ENCODE results near the gene RAD9B.
"Not testable (repeated sequence)": the region's sequence is repeated elsewhere in the genome, so short reads cannot be mapped to it uniquely, and the experiment has no call there.

Gene RAD9B

DNA sequence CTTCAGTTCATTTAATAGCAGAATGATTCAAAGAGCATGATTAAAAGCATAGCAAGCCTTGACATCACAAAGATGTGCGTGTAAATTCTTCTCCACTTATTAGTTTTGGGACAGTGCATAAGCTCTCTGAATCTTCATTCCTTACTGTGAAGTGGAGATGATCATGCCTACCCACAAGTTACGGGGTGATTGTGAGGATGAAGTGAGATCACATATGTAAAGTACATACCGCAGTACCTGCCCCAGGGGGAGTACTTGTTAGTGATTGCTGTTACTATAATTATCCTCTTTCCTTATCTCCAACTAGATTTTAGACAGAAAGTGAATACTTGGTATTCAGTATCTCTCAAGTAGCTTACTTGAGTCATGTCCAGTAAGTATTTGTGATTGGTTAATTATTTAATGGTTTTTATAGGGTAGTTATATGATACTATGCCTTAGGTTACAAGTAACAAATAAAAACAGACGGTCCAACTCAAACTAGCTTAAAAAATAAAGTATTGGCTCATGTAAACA, 6.0 kb downstream of the RAD9B start:
- DNase-seq (ENCODE audit: insufficient read length, low spot score) (no peak), FAIRE-seq (no peak)

DNA sequence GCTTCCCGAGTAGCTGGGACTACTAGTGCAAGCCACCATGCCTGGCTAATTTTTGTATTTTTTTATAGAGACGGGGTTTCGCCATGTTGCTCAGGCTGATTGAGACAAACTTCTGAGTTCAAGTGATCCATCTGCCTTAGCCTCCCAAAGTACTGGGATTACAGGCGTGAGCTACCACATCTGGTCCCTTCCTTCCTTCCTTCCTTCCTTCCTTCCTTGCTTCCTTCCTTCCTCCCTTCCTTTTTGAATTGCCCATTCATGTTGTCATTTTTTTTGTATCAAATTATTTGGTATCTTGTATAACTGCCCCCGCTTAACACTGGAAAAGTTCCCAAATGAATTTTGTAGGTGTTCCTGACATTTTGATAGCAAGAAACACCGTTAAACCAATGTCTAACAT, 11.7 kb downstream of the RAD9B start:
- DNase-seq (ENCODE audit: insufficient read length, low spot score) (no peak), FAIRE-seq (no peak)
- TF ChIP-seq, protein P1, sequence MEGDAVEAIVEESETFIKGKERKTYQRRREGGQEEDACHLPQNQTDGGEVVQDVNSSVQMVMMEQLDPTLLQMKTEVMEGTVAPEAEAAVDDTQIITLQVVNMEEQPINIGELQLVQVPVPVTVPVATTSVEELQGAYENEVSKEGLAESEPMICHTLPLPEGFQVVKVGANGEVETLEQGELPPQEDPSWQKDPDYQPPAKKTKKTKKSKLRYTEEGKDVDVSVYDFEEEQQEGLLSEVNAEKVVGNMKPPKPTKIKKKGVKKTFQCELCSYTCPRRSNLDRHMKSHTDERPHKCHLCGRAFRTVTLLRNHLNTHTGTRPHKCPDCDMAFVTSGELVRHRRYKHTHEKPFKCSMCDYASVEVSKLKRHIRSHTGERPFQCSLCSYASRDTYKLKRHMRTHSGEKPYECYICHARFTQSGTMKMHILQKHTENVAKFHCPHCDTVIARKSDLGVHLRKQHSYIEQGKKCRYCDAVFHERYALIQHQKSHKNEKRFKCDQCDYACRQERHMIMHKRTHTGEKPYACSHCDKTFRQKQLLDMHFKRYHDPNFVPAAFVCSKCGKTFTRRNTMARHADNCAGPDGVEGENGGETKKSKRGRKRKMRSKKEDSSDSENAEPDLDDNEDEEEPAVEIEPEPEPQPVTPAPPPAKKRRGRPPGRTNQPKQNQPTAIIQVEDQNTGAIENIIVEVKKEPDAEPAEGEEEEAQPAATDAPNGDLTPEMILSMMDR (IDR thresholded peaks at IDR 0.05; ENCODE audit: insufficient read depth, missing control alignments) = no peak

More for the DNA sequence above, 6.0 kb downstream of the RAD9B start:
- TF ChIP-seq, protein P1 (IDR thresholded peaks at IDR 0.05; ENCODE audit: insufficient read depth, missing control alignments) = no peak

DNA sequence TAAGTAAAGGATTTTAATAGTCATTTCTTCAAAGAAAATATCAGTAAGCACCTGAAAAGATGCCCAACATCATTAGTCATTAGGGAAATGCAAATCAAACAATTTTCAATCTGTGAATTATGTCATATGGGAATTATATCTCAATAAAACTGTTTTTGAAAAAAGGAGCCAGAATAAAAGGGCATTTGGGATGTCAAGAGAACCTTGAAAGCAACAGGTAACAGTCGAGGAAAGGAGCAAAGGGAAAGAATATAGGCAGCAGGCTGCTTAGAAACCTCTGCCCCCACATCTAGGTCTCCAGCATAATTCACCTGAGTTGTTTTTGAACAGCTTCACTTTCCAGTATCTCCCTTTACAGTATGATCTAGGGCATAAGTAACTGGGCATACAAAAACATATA, 12.2 kb downstream of the RAD9B start:
- DNase-seq (ENCODE audit: insufficient read length, low spot score) (no peak), FAIRE-seq (no peak)
- TF ChIP-seq, protein P1 (IDR thresholded peaks at IDR 0.05; ENCODE audit: insufficient read depth, missing control alignments) = no peak

DNA sequence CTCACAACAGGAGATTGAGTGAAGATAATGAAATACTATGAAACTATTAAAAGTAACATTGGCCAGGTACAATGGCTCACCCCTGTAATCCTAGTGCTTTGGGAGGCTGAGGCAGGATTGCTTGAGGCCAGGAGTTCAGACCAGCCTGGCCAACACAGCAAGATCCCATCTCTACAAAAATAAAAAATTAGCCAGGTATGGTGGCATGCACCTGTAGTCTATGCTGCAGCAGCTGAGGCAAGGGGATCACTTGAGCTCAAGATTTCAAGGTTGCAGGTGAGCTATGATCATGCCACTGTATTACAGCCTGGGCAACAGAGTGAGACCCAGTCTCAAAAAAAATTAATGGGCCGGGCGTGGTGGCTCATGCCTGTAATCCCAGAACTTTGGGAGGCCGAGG, 14.9 kb downstream of the RAD9B start:
- TF ChIP-seq, protein P1 (IDR thresholded peaks at IDR 0.05; ENCODE audit: insufficient read depth, missing control alignments) = no peak
- FAIRE-seq (no peak), DNase-seq (ENCODE audit: insufficient read length, low spot score) (no peak)

DNA sequence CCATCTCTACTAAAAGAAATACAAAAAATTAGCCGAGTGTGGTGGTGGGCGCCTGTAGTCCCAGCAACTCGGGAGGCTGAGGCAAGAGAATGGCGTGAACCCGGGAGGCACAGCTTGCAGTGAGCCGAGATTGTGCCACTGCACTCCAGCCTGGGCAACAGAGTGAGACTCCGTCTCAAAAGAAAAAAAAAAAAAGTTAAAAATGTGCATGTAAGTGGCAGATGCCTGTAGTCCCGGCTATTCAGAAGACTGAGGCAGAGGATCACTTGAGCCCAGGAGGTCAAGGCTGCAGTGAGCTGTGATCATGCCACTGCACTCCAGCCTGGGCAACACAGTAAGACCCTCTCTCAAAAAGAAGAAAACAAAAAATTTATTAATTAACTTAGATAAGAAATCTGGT, 15.9 kb downstream of the RAD9B start:
- not testable (repeated sequence) for DNase-seq (ENCODE audit: insufficient read length, low spot score); FAIRE-seq

DNA sequence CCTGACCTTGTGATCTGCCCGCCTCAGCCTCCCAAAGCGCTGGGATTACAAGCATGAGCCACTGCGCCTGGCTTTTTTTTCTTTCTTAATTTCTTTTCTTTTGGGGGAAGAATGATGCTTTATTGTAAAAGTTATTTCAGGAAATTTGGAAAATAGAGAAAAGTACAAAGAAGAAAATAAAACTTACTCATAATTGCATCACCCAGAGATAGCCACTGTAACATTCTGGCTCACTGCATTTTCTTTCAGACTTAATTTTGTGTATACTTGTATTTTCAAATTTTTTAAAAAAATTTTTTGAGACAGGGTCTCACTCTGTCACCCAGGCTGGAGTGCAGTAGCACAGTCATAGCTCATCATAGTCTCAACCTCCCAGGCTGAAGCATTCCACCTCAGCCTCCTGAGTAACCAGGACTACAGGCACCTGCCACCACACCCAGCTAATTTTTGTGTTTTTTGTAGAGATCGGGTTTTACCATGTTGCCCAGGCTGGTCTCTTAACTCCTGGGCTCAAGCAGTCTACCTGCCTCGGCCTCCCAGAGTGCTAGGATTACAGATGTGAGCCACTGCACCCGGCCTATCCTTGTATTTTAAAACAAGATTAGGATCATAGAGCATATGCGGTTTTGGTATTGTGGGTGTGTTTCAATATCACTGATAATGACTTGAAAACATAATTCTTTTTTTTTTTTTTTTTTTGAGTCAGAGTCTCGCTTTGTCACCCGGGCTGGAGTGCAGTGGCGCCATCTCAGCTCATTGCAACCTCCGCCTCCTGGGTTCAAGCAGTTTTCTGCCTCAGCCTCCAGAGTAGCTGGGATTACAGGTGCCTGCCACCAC, 19.0 kb downstream of the RAD9B start:
- not testable (repeated sequence) for DNase-seq (ENCODE audit: insufficient read length, low spot score); FAIRE-seq

DNA sequence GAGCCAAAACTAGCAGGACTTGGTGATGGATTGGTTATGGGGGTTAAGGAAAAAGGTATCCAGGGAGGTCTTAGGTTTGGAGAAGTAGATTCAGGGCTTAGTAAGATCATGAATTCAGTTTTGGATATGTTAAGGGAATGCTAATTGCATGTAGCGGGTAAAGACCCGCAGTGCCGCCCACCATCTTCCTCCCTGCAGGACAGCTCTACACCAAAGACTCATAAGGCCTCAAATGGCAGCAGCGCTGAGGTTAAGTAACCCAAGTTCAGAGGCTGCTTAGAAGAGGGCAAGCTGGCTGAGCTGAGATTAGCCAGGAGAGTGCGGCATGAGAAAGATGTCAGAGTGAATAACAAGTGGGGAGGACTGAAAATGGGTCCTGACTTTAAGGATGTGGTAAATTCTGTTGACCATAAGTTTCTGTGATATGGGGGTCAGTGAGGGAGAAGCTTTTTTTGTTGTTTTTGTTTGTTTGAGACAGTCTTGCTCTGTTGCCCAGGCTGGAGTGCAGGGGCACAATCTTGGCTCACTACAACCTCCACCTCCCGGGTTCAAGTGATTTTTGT, 26.2 kb downstream of the RAD9B start:
- DNase-seq (ENCODE audit: insufficient read length, low spot score) (no peak), FAIRE-seq (no peak)
- TF ChIP-seq, protein P1 (IDR thresholded peaks at IDR 0.05; ENCODE audit: insufficient read depth, missing control alignments) = no peak

DNA sequence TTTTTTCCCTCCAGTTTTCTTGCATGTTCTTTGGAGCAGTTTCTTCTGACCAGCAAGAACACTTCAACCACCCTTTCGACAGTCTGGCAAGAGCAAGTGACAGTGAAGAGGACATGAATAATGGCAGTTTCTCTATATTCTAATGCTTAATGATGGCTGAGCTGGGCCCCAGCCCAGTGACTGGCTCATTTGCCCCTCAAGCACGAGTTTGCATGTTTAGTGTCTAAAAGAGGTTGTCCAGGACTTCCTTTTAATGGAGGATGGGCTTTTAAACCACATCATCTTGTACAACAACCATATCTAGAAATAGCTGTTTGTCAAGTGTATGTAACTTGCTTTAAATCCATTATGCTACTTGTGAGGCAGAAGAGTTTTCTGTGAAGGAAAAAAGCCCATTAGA, 28.4 kb downstream of the RAD9B start:
- TF ChIP-seq, protein P1 (IDR thresholded peaks at IDR 0.05; ENCODE audit: insufficient read depth, missing control alignments) = no peak
- FAIRE-seq (no peak), DNase-seq (ENCODE audit: insufficient read length, low spot score) (no peak)

Measured in D721Med (cell line).